CD4-positive, alpha-beta T cell treated with Interleukin-17A for 4 hours (primary cell): ENCODE measurements around the gene CEP83.
"Not testable (repeated sequence)": the region's sequence is repeated elsewhere in the genome, so short reads cannot be mapped to it uniquely, and the experiment has no call there.

Source experiments
- DNase-seq: peaks from one replicate; pipeline ENCODE4 v3.0.0-alpha.2; 2020; ENCODE audit warnings: mixed read lengths

Gene CEP83

DNA sequence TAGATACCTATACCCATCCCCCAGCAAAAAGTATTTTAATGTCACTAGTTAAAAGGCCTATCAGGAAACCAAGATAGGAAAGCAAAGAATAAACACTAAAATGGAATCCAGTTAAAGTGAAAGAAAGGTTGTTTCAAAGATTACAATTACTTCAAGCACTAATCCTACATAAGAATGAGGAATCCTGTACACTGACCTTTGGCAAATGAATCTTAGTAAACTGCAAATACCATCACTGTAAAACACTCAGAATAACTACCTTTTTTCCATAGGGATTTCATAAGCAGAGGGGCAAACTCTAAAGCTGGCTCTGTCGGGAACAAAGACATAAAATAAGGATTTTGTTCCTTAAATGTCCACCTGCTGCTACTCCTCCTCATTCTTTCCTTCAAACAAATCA lies 25.9 kb downstream of the CEP83 start:
- DNase-seq = no peak

DNA sequence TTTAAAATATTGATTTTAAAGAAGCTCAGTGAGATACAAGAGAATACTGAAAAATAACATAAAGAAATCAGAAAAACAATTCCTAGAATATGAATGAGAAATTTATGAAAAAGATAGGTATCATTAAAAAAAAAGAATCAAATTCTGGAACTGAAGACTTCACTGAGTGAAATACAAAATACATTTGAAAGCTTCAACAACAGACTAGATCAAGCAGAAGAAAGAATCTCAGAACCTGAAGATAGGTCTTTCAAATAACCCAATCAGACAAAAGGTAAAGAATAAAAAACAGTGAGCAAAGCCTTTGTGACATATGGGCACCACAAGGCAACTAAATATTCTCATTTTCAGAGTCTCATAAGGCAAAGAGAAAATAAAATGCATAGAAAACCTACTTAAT lies 29.4 kb downstream of the CEP83 start:
- DNase-seq = no peak

DNA sequence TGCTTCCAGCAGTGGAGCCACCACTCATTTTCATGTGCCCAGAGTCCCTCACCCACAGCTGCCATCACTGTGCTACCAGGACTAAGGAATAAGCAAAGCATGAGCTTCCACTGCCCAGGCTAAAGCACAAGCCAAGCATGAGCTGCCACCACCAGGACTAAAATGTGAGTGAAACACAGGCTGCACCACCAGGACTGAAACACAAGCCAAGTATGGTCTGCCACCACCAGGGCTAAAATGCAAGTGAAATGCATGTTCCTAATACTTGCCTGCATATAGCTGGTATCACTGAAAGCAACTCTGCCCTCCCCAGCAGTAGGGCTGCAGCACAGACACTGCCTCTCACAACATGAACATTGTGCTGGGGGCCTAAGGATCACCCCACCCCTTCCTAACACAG lies 30.0 kb downstream of the CEP83 start:
- DNase-seq = no peak

DNA sequence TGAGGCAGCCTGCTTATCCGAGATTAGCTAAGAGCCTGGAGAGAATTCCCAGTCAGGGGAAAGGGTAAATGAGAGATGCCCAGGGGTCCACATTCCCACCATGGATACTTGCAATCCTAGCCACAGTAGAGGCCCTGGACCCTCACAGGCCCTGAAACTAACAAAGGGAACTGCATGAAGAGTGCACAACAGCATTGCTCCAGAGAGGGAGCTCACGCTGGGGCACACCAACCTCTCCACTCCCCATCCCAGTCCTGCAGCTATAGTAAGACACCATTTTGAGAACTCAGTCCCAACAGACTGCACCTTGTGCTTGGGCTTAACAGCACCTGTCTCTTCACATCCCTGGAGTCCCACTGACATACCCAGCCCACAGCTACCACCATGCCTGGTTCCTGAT lies 30.5 kb downstream of the CEP83 start:
- no peak for DNase-seq

DNA sequence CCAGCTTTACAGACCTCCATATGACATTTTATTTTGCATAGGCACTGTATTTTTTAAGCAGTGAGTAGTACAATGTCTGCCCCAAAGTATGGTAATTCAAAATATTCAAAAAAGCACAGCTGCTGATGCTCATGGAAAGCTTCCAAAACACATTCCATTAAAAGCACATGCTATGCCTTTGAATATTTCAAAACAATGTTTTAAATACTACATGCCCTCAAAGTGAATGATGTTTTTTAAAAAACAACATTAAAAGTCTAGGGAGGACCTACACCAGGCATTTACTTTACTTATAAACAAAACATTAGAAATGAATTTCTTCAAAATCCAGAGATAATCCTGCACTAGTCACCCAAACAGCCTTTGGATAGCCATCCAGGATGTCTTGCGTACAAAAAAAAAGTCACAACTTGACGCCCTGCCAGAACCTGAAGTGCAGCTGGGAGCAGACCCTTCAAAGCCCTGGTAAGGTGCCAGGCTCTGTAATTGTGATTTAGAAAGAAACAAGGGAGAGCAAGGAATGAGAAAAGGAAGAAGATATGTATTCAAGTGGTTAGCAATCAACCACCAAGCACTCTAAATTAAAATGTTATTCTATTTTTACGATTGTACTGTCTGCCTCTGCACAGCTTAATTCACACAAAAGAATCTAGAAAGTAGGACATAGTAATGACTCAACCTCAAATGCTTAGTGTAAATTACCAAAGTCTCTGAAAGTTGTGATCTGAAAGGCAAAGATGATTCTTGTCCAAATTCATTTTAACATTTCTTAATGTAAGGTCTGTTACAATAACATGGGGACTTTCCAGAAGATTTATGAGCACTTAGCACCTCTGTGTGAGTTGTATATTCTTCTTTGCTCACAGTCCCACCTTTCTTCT lies 31.9 kb downstream of the CEP83 start:
- DNase-seq = no peak

DNA sequence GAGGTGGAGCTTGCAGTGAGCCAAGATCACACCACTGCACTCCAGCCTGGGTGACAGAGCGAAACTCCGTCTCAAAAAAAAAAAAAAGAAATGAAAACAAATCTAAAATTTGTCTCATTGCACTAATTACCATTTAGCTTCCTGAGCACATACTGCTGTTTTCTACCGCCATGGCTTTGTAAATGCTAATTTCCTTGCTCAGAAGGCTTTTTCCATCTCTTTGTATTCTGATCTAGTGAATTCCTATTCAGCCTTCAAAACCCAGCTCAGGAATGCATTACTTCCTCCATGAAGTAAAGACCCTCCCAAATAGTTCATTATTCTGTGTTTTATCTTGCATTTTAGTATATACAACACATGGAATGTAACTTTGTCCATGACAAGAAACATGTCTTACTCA lies 33.6 kb downstream of the CEP83 start:
- no peak for DNase-seq

DNA sequence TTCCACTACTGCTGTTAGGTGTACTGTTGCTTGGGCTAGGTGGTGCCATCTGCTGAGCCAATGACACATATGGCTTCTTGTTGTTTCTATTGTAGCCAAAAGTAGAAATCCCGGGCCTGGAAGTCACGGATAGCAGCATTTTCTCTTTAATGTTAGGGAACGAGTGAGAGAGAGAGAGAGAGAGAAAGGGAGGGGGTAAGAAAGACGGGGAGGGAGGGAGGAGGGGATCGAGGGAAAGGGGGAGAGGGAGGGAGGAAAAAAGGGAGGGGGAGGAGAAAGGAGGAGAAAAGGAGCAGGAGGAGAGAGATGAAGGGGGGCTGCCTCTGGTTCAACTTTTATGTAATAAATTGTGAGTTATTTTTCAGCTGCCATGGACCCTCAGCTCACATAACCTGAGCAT lies 34.8 kb downstream of the CEP83 start:
- not testable (repeated sequence) for DNase-seq

DNA sequence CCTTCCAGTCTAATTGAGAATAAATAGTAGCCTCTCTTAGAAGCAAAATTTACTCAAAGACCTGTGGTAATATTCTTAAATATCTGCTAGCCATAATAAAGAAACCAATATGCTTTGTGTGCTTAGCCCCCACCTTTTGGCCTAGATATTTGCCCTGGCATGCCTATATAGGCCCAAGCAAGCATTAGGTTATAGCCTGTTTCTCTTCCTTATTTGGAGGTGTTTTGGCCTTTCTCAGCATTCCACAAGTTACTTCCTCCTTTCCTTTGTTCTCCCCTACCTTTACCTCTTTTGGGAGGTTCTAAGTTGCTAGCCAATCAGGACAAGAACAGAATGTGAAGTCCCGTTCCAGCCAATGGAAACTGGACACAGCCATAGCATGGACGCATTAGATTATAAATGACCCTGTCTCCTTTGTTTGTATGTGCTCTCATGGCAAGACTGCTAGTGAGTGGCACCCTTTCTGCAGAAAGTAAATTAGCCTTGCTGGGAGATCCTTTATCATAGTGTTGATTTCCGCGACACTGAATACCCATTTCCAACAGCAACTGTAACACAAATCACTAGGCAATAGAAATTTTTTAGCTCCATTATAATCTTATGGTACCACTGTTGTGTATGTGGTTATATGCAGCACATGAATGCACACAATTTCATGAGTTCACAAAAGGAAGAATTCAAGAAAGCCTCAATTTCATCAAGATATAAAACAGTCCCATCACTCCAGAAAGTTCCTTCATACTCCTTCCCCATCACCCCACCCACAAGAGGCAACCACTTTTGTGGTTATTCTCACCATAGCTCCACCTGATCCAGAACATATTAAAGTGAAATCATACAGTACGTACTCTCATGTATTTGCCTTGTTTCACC lies 37.6 kb downstream of the CEP83 start:
- DNase-seq = no peak

DNA sequence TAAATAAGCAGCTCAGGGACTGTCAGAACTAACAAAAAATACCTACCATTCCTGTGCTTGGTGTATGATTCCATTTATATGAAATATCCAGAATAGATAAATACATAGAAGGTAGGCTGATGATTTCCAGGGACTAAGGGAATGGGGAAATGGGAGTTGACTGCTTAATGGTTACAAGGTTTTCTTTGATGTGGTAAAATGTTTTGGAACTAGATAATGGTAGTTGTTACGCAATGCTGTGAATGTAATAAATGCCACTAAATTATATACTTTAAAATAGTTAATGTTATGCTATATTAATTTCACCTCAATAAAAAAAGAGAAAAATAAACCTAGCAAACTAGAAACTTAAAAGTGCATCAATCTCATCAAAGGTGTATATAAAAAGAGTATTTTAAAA lies 41.1 kb downstream of the CEP83 start:
- no peak for DNase-seq

DNA sequence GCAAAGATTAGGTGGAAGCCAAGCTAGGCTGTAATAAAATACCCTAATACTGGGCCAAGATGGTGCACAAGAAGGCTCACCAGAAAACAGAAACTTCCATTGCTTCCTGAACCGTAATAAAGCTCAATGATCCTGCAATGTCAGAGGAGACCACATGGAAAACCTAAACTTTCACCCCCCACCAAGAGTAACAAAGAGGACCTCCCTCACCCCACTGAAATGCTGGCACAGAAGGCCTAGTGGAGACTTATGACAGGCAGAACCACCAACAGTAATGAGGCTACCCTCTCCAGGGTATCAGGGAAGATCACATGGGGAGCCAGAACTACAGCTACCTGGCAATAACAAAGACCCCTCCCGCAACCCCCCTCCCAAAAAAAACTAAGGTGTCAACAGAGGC lies 43.1 kb downstream of the CEP83 start:
- no peak for DNase-seq

DNA sequence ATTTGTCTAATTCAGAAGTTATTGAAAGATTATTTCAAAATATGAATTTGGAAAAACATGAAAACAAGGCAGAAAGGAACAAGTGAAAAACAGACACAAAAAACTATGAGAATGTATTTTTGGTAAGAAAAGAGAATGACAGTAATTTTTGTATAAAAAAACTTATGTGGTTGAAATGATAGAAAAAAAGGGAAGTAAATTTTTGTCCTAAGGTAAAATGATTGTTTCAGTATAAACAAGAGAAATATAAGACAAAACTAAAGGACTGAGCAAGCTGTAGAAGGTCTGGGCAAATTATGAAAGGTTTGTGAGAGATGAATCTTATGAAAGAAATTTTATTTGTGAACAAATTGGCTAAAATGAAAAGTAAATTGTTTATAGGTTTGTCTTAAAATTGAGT lies 44.6 kb downstream of the CEP83 start:
- no peak for DNase-seq

DNA sequence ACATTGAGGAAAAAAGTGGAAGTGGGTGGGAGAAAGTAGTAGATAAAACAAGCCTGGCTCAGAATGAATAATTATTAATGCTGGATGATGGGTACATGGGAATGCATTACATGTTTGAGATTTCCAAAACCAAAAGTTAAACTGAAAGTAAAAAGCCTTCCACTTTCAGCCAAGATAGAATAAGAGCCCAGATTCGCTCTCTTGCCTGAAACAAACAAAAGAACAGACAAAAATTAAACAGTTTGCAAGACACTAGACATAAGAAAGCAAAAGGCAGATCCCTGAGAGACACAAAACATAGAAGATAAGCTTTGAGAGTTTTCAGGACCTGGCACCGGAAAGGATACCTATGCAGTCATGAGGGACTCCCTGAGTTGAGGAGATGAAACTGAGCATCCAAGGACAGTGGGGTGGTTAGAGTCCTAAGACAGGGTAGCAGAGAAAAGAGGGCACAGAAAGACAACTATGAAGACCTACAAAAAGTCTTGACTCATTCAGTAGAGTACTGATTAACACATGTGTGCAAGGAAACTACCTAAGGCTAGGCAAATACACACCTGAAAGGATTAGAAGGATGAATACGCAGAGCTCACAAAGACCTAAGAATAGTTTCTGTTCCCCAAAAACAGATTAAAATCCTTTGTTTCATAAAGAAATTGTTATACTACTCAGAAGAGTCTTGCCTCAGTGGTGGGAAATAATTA lies 54.1 kb downstream of the CEP83 start:
- DNase-seq = no peak

DNA sequence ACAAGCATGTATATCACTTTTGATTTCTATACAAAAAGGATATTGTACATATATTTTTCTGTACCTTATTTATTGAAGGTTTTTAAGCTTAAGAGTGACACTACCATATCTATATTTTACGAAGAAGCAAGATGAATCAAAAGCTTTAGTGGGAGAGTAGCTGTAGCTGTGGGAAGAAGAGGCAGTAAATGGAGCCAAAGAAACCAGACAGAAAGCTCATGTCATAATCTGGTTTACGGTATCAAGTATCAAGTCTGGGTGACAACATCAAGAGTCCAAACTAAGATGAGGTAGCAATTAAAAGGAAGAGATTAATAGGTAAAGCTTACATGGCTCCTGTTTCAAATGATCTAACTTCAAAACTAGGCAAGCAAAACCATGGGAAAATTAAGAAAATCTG lies 54.8 kb downstream of the CEP83 start:
- no peak for DNase-seq

DNA sequence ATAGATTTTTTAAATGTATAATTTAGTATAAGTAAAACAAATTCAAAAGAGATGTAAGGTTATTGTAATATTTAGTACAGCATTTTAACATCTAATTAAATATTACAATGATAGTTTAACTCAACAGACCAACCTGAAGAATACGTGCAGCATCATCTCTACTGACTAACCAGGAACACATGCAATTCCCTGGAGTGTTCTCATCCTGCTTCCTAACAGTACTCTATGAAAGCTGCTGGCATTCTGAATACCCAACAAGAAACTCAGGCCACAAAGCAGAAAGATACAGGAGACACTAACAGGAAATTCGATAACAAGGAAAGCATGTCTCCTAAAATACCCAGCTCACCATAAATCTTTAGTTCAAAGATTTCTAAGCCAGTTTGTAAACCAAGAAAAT lies 58.3 kb downstream of the CEP83 start:
- no peak for DNase-seq

DNA sequence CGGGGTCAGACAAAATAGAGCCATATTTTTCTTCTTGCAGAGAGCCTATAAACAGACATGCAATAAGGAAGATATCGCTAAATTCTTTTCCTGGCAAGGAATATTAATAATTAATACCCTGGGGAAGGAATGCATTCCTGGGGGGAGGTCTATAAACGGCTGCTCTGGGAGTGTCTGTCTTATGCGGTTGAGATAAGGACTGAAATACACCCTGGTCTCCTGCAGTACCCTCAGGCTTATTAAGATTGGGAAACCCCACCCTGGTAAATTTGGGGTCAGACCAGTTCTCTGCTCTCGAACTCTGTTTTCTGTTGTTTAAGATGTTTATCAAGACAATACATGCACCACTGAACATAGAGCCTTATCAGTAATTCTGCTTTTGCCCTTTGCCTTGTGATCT lies 61.0 kb downstream of the CEP83 start:
- not testable (repeated sequence) for DNase-seq

DNA sequence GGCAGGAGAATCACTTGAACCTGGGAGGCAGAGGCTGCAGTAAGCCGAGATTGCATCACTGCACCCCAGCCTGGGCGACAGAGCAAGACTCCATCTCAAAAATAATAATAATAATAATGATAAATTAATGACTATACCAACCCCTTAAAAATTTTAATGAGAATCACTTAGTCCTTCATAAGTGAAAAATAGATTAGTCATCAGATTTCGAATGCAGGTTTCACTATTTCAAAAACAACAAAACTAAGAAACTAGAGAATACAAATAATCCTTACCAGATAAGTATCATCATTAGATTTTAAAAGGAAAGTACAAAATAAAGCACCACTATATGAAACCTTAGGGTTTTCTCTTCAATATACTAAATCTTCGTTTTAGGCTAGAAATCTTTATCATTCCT lies 62.3 kb downstream of the CEP83 start:
- DNase-seq = no peak

DNA sequence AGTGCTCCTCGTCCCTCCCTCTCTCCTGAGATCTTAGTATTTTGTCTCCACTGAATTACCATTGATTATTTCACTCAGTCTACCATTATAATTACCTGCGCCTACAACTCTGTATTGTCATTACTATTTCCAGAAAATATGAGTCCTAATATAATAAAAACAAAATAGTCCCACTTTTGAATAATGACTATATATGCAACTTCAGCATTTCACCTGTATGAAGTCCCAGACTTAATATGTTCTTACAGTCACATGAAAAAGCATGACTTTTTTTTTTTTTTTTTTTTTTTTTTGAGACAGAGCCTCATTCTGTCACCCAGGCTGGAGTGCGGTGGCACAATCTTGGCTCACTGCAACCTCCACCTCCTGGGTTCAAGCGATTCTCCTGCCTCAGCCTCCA lies 63.7 kb downstream of the CEP83 start:
- not testable (repeated sequence) for DNase-seq

DNA sequence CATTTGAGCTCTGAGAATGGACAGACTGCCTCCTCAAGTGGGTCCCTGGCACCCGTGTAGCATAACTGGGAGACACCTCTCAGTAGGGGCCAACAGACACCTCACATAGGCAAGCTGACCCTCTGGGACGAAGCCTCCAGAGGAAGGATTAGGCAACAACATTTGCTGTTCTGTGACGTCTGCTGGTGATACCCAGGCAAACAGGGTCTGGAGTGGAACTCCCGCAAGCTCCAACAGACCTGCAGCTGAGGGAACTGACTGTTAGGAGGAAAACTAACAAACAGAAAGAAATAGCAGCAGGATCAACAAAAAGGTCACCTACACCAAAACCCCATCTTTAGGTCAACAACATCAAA lies 69.6 kb downstream of the CEP83 start:
- no peak for DNase-seq

DNA sequence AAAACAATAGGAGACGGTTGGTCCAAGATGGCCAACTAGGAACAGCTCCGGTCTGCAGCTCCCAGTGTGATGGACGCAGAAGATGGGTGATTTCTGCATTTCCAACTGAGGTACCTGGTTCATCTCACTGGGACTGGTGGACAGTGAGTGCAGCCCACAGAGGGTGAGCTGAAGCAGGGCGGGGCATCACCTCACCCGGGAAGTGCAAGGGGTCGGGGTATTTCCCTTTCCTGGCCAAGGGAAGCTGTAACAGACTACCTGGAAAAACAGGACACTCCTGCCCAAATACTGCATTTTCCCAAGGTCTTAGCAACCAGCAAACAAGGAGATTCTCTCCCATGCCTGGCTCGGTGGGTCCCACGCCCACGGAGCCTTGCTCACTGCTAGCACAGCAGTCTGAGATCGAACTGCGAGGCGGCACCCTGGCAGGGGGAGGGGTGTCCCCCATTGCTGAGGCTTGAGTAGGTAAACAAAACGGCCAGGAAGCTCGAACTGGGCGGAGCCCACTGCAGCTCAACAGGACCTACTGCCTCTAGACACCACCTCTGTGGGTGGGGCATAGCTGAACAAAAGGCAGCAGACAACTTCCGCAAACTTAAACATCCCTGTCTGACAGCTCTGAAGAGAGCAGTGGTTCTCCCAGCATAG lies 70.1 kb downstream of the CEP83 start:
- not testable (repeated sequence) for DNase-seq

DNA sequence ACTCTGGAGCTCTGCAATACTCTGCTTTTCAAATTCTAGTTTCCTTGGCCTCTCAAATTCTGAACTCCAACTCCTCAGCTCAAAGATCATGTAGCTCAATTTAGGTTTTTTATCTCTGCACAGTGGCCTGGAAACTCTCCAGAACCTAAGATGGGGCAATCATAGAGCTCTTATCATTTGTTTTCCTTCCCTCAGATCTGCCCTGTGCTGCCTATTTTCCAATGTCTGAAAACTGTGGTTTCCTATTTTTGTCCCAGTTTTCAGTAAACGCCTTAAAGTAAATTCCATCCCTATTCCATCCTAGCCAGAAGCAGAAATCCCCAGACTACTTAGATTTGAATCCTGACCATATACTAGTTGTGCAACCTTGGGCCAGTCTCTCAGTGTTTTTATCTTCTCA lies 73.2 kb downstream of the CEP83 start:
- no peak for DNase-seq

DNA sequence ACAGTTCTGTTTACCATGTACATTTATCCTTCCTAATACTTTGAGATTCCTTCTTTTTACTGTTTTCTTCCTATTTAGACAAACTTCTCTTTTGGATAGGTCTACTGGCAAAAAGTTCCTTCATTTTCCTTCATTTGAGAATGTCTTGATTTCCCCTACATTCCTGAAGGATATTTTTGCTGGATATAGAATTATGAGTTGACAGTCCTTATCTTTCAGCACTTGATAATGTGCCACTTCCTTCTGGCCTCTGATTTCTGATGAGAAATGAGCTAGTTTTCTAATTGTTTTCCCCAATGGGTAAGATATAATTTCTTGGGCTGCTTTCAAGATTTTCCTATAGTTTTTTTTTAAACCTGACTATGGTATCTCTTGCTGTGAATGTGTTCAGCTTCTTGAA lies 75.6 kb downstream of the CEP83 start:
- DNase-seq = no peak

DNA sequence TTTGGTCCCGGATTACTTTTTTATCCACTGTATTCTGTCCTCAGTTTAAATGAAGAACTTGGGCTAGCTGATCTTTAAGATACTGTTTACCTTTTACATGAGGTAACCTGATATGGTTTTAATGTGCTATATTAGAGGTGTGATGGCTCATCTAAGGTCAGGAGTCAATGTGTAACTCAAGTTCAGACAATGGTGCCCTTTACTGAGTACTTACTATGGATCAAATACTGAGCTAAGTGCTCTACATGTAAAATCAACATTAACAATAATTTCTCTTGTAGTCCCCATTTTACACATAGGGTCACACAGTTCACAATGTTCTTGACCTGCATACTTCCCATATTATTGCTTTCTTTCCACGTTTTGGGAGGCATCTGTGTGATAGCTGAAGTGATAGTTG lies 79.2 kb downstream of the CEP83 start:
- no peak for DNase-seq

DNA sequence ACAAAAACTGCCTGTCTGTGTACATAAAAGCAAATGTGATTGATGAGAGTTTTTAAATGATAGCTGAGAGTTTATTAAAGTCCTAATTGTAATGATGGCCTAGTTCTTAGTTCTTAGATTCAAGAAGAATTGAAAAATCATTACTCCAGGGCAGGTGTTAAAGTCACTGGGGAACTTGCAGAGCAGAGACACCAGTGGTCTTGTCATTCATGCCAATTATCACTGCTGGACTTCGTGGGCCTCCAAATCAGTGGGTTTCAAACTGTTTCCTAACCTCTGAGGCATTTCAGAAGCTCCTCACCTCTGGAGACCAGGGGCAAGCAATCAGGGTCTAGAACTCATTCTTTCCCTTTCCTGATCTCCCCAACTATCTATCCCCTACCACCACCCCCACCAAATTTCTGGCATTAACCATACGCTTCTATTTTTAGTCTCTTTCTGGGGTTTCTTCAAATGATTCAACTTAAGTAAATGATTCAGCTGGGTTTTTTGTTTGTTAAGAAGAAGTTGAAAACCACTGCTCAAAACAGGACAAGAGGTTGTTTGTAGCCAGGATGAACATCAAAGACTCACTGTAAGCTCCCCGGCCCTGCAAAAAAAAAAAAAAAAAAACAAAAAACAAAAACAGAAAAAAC lies 80.1 kb downstream of the CEP83 start:
- DNase-seq = no peak
